HCT116 (cell line): ENCODE measurements around the gene FA2H. TPM values are rescaled to one million over a fixed set of nuclear protein-coding genes. Genes with fewer than 3 reads are reported as not detected.

Experiments used
- ATAC-seq: fragments of 200-7000 bp; cut with Tn5 transposase; 2 replicates; pipeline ENCODE4 v1.9.1; 2020; ENCODE audit warnings: mild to moderate bottlenecking, moderate library complexity
- BruUV-seq: library from RNA; stranded (reverse); fragments of 400-500 nt; replicated peaks from 2 replicates; lab custom pipeline; 2021; lab: Mats Ljungman, UMichigan
- CTCF ChIA-PET: fragments of 300-600 bp; sonication (Branson Sonifier 250); formaldehyde crosslinking; loops from one replicate; lab custom pipeline; 2021; ENCODE audit warnings: antibody characterized with exemption; lab: Charles Lee
- POLR2A ChIA-PET: fragments of 300-600, 350-600 bp; sonication (Branson Sonifier 250); formaldehyde crosslinking; loops from one replicate; lab custom pipeline; 2021; ENCODE audit warnings: antibody characterized with exemption; lab: Charles Lee
- RAD21 ChIA-PET, 2 experiments: fragments of 300-600 bp; sonication (Branson Sonifier 250); formaldehyde crosslinking; loops; one replicate each; lab custom pipeline; 2023; ENCODE audit warnings: low total read pairs in 2 of 2; ENCODE audit not compliant: uncharacterized antibody in 2 of 2, unreplicated experiment in 2 of 2, low non-redundant PET in 1 of 2; lab: Charles Lee
- DNase-seq: peaks from one replicate; pipeline ENCODE4 v3.0.0-alpha.2; 2010; ENCODE audit warnings: low read depth, low spot score
- H2AFZ ChIP-seq: fragments of 200-600 bp; shearing (Covaris generic), sonication (generic); 2 replicates; pipeline ENCODE4 v1.6.1; 2017; ENCODE audit warnings: low read depth, mixed run types, mixed read lengths, antibody characterized with exemption, low read length; ENCODE audit not compliant: poor library complexity, severe bottlenecking
- H3K27ac ChIP-seq: 2 replicates; pipeline ENCODE4 v1.5.1; 2012; ENCODE audit warnings: low read depth, low read length
- H3K27me3 ChIP-seq: fragments of 200-600 bp; sonication (generic); 2 replicates; pipeline ENCODE4 v1.6.1; 2016; ENCODE audit warnings: mixed run types, low read length, mixed read lengths; ENCODE audit not compliant: insufficient read depth
- H3K36me3 ChIP-seq, 2 experiments: fragments of 200-500 bp in 1 of 2; fragments of 200-600 bp in 1 of 2; sonication (Bioruptor generic) in 1 of 2; sonication (generic) in 1 of 2; 2 replicates each; pipeline versions ENCODE4 v1.5.1 to v1.6.1; 2014 to 2016; ENCODE audit warnings: low read length in 2 of 2, inconsistent platforms in 1 of 2, mixed read lengths in 1 of 2, mixed run types in 1 of 2; ENCODE audit not compliant: insufficient read depth in 2 of 2, control insufficient read depth in 1 of 2
- H3K4me1 ChIP-seq, 2 experiments: fragments of 200-600 bp in 1 of 2; sonication (generic) in 1 of 2; 2 replicates each; pipeline versions ENCODE4 v1.5.1 to v1.6.1; 2012 to 2017; ENCODE audit warnings: low read length in 2 of 2, inconsistent platforms in 1 of 2, mild to moderate bottlenecking in 1 of 2, mixed read lengths in 1 of 2, mixed run types in 1 of 2, moderate library complexity in 1 of 2; ENCODE audit not compliant: insufficient read depth in 2 of 2, control insufficient read depth in 1 of 2
- H3K4me2 ChIP-seq: fragments of 200-600 bp; sonication (generic); 2 replicates; pipeline ENCODE4 v1.6.1; 2017; ENCODE audit warnings: mixed run types, low read length, mixed read lengths
- H3K4me3 ChIP-seq, 2 experiments: fragments of 200-600 bp in 1 of 2; sonication (generic) in 1 of 2; replicated peaks in 1 of 2; 2 replicates each; pipeline ENCODE4 v1.5.1; 2011 to 2016; ENCODE audit warnings: low read length in 2 of 2, control low read depth in 1 of 2, low read depth in 1 of 2, mild to moderate bottlenecking in 1 of 2, mixed read lengths in 1 of 2, mixed run types in 1 of 2
- H3K79me2 ChIP-seq: fragments of 200-600 bp; sonication (generic); 2 replicates; pipeline ENCODE4 v1.6.1; 2017; ENCODE audit warnings: mild to moderate bottlenecking, mixed run types, low read length, moderate library complexity, mixed read lengths; ENCODE audit not compliant: insufficient read depth
- H3K9ac ChIP-seq: fragments of 200-600 bp; sonication (generic); 2 replicates; pipeline ENCODE4 v1.6.1; 2016; ENCODE audit warnings: low read length, mixed read lengths
- H3K9me2 ChIP-seq: fragments of 200-600 bp; sonication (generic), shearing (Covaris generic); 2 replicates; pipeline ENCODE4 v1.6.1; 2017; ENCODE audit warnings: mixed run types, mild to moderate bottlenecking, moderate library complexity; ENCODE audit not compliant: insufficient read depth
- H3K9me3 ChIP-seq, 2 experiments: fragments of 200-500 bp in 1 of 2; fragments of 200-600 bp in 1 of 2; sonication (Bioruptor generic) in 1 of 2; sonication (generic) in 1 of 2; 2 replicates each; pipeline ENCODE4 v1.6.1; 2014 to 2017; ENCODE audit warnings: low read length in 2 of 2, mixed read lengths in 2 of 2, inconsistent platforms in 1 of 2, low read depth in 1 of 2, mild to moderate bottlenecking in 1 of 2, mixed run types in 1 of 2, moderate library complexity in 1 of 2; ENCODE audit not compliant: control insufficient read depth in 1 of 2, insufficient read depth in 1 of 2
- H4K20me1 ChIP-seq: fragments of 200-600 bp; sonication (generic), shearing (Covaris generic); 2 replicates; pipeline ENCODE4 v1.6.1; 2017; ENCODE audit warnings: mixed run types, mild to moderate bottlenecking, moderate library complexity; ENCODE audit not compliant: insufficient read depth
- ATF3 ChIP-seq: IDR thresholded peaks from 2 replicates; pipeline ENCODE4 v1.6.1; 2012
- CBX3 ChIP-seq: IDR thresholded peaks from 2 replicates; pipeline ENCODE4 v1.6.1; 2012; ENCODE audit warnings: low read depth
- CEBPB ChIP-seq: IDR thresholded peaks from 2 replicates; pipeline ENCODE4 v1.6.1; 2012; ENCODE audit warnings: low read depth
- CTCF ChIP-seq, 3 experiments: fragments of 200-600 bp in 1 of 3; sonication (generic) in 1 of 3; IDR thresholded peaks in 2 of 3; conservative IDR thresholded peaks in 1 of 3; 2 replicates each; pipeline ENCODE4 v1.5.1; 2012 to 2017; ENCODE audit warnings: low read depth in 2 of 3, low read length in 2 of 3, antibody characterized with exemption in 1 of 3, borderline replicate concordance in 1 of 3, control low read depth in 1 of 3, mild to moderate bottlenecking in 1 of 3, mixed read lengths in 1 of 3, mixed run types in 1 of 3, moderate library complexity in 1 of 3; ENCODE audit not compliant: insufficient read depth in 1 of 3
- ELF1 ChIP-seq: IDR thresholded peaks from 2 replicates; pipeline ENCODE4 v1.6.1; 2012; ENCODE audit warnings: low read depth, borderline replicate concordance
- EZH2phosphoT487 ChIP-seq: fragments of 200-600 bp; IDR thresholded peaks from 2 replicates; pipeline ENCODE4 v1.6.1; 2018; ENCODE audit warnings: antibody characterized with exemption, borderline replicate concordance
- JUND ChIP-seq: IDR thresholded peaks from 2 replicates; pipeline ENCODE4 v1.6.1; 2012
- MAX ChIP-seq: IDR thresholded peaks from 2 replicates; pipeline ENCODE4 v1.6.1; 2012
- RAD21 ChIP-seq: IDR thresholded peaks from 2 replicates; pipeline ENCODE4 v1.6.1; 2012; ENCODE audit warnings: low read depth, mild to moderate bottlenecking
- REST ChIP-seq: IDR thresholded peaks from 2 replicates; pipeline ENCODE4 v1.6.1; 2012; ENCODE audit warnings: low read depth
- SIN3A ChIP-seq: IDR thresholded peaks from 2 replicates; pipeline ENCODE4 v1.6.1; 2012; ENCODE audit warnings: low read depth
- SP1 ChIP-seq: IDR thresholded peaks from 2 replicates; pipeline ENCODE4 v1.6.1; 2012; ENCODE audit warnings: low read depth
- SRF ChIP-seq: IDR thresholded peaks from 2 replicates; pipeline ENCODE4 v1.6.1; 2012; ENCODE audit warnings: low read depth
- YY1 ChIP-seq: IDR thresholded peaks from 2 replicates; pipeline ENCODE4 v1.6.1; 2011; ENCODE audit warnings: low read length, low read depth, moderate library complexity, mild to moderate bottlenecking; ENCODE audit not compliant: insufficient replicate concordance; ENCODE audit errors: extremely low read depth
- ZBTB33 ChIP-seq: IDR thresholded peaks from 2 replicates; pipeline ENCODE4 v1.6.1; 2011; ENCODE audit warnings: mild to moderate bottlenecking, low read length, moderate library complexity; ENCODE audit not compliant: insufficient replicate concordance; ENCODE audit errors: extremely low read depth
- ZFX ChIP-seq: fragments of 450-650 bp; IDR thresholded peaks from 2 replicates; pipeline ENCODE4 v1.6.1; 2017
- ZNF274 ChIP-seq: fragments of 200-500 bp; sonication (Bioruptor generic); IDR thresholded peaks from 2 replicates; pipeline ENCODE4 v1.6.1; 2014; ENCODE audit warnings: mild to moderate bottlenecking, low read depth, low read length, inconsistent platforms
- intact Hi-C: fragments of 100-400 bp; cut with micrococcal nuclease; formaldehyde crosslinking; loops from 2 replicates; pipeline ENCODE4 v1.10.0; 2022
- total RNA-seq: library from RNA; stranded (reverse); gene quantifications from one replicate; pipeline ENCODE4 v1.2.1, GENCODE V29; 2021; ENCODE audit not compliant: unreplicated experiment

FA2H gene
- total RNA-seq, 1 experiment from 2014 or later, result 11.1 TPM

- Histone ChIP-seq H3K9ac (no peak overlapping the region), H3K27ac (no peak overlapping the region), H3K4me1 (peaks cover 5 to 14% of the 10 kb centered on the region in 2 experiments; a peak in 3 of 4 replicates), H3K36me3 (no peaks in the 10 kb centered on the region), H4K20me1 (no peaks in the 10 kb centered on the region), H3K9me2 (no peaks in the 10 kb centered on the region), H3K27me3 (no peaks in the 10 kb centered on the region), H2AFZ (no peak overlapping the region), H3K79me2 (no peaks in the 10 kb centered on the region), H3K4me3 (no peak overlapping the region), H3K9me3 (no peaks in the 10 kb centered on the region), H3K4me2 (no peak overlapping the region)
- RAD21 ChIA-PET, result no interaction called here
- BruUV-seq, result no TSS peak
- intact Hi-C loops, result no loop called here
- DNase-seq, result no peak
- 0 out of 2 replicates have a peak, but pooled peaks have one; percentile 37 for ATAC-seq
- POLR2A ChIA-PET, result no interaction called here
- no peak for TF ChIP-seq ATF3
- TF ChIP-seq ELF1, result no peak
- TF ChIP-seq CBX3, result no peak
- TF ChIP-seq EZH2phosphoT487, result no peak
- no peak for TF ChIP-seq ZBTB33
- no peak for TF ChIP-seq JUND
- no peak for TF ChIP-seq CEBPB
- no peak for TF ChIP-seq CTCF (IDR thresholded peaks at IDR 0.05 in 2 of 3, conservative IDR thresholded peaks at IDR 0.05 in 1 of 3; ENCODE audit: borderline replicate concordance in 1 of 3, insufficient read depth in 1 of 3, low read depth in 2 of 3, low read length in 2 of 3)
- no peak for TF ChIP-seq SP1
- no peak for TF ChIP-seq ZNF274
- TF ChIP-seq SIN3A, result no peak
- no peak for TF ChIP-seq REST
- no peak for TF ChIP-seq SRF
- TF ChIP-seq MAX, result no peak
- TF ChIP-seq RAD21, result no peak
- no peak for TF ChIP-seq YY1
- no peak for TF ChIP-seq ZFX
- CTCF ChIA-PET, result no interaction called here
Measured at GRCh38 chr16:74768239-74768638, 6.4 kb downstream of the FA2H start.
